GM12865 (cell line): ENCODE measurements around the gene ST7.

Experiments used
- DNase-seq: peaks from one replicate; pipeline ENCODE4 v3.0.0; 2010; ENCODE audit warnings: low read depth
- H3K4me3 ChIP-seq: 2 replicates; pipeline ENCODE4 v1.5.1; 2011; ENCODE audit warnings: mild to moderate bottlenecking, low read depth, low read length, control low read depth
- CTCF ChIP-seq: IDR thresholded peaks from 2 replicates; pipeline ENCODE4 v1.5.1; 2011; ENCODE audit warnings: low read length, control low read depth, low read depth, inconsistent platforms; ENCODE audit not compliant: insufficient read depth; ENCODE audit errors: missing control alignments

The ST7 gene

GRCh38 chr7:117082647-117083046 is 129.3 kb downstream of the ST7 start:
- no peak overlapping the region for H3K4me3 ChIP-seq
- no peak for TF ChIP-seq CTCF
- no peak for DNase-seq

GRCh38 chr7:117083648-117084047 is 130.3 kb downstream of the ST7 start:
- no peak overlapping the region for H3K4me3 ChIP-seq
- no peak for TF ChIP-seq CTCF
- no peak for DNase-seq

DNA sequence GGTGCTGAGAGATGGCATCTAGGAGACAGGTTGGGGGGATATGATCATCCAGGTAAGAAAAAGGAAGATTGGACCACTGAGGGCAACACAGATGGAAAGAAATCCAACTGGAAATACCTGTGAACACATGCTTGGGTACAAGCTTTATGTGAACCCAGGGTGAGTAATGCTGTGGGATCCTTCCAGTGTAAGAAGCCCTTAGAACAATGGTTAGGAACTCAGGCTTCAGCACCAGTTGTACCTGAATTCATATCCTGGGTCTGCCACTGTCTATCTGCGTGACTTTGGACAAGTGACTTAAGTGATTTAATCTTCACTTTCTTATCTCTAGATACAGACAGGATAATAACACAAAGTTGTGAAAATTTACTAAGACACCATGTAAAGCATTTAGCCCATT is 131.0 kb downstream of the ST7 start:
- H3K4me3 ChIP-seq = no peak overlapping the region
- no peak for TF ChIP-seq CTCF
- DNase-seq = no peak

- H3K4me3 ChIP-seq = no peak overlapping the region
- TF ChIP-seq CTCF = no peak
- no peak for DNase-seq
These were observed 132.0 kb downstream of the ST7 start for GRCh38 chr7:117085275-117085674.

- DNase-seq = peak; percentile 13
- H3K4me3 ChIP-seq = no peak overlapping the region
- TF ChIP-seq CTCF = no peak
These were observed 132.6 kb downstream of the ST7 start for GRCh38 chr7:117085769-117086463.

GRCh38 chr7:117086788-117087187 is 133.5 kb downstream of the ST7 start:
- H3K4me3 ChIP-seq = no peak overlapping the region
- TF ChIP-seq CTCF = no peak
- DNase-seq = peak; percentile 44
